IPS DF 6.9 (cell line): Measurements from ENCODE around the gene LTBP1.

Experiments
- DNase-seq: peaks from one replicate; pipeline ENCODE4 v3.0.0-alpha.2; 2013; ENCODE audit warnings: low read depth, low spot score
- H3K27ac ChIP-seq: one replicate; pipeline ENCODE4 v1.5.1; 2013; ENCODE audit warnings: low read length, control low read depth
- H3K27me3 ChIP-seq: 2 replicates; pipeline ENCODE4 v1.6.1; 2013; ENCODE audit warnings: mild to moderate bottlenecking, low read length; ENCODE audit not compliant: control insufficient read depth, insufficient read depth
- H3K36me3 ChIP-seq: 2 replicates; pipeline ENCODE4 v1.6.1; 2013; ENCODE audit warnings: low read length; ENCODE audit not compliant: control insufficient read depth, insufficient read depth
- H3K4me1 ChIP-seq: 2 replicates; pipeline ENCODE4 v1.6.1; 2013; ENCODE audit warnings: low read length; ENCODE audit not compliant: control insufficient read depth, insufficient read depth
- H3K4me3 ChIP-seq: 2 replicates; pipeline ENCODE4 v1.5.1; 2013; ENCODE audit warnings: mild to moderate bottlenecking, low read length
- H3K9me3 ChIP-seq: 2 replicates; pipeline ENCODE4 v1.6.1; 2013; ENCODE audit warnings: low read length, inconsistent platforms; ENCODE audit not compliant: control insufficient read depth, insufficient read depth
- WGBS: extraction: QIAGEN DNeasy Blood & Tissue Kit; methylation state at CpG from one replicate; pipeline ENCODE4 v1.1.7; 2013; ENCODE audit warnings: mixed read lengths, missing lambda C conversion rate; ENCODE audit not compliant: insufficient read length, insufficient coverage; 5-methylcytosine and 5-hydroxymethylcytosine counted together

LTBP1 gene

GRCh38 chr2:33334083-33334482 lies 387.3 kb downstream of the LTBP1 start:
- no peak overlapping the region for H3K4me3 ChIP-seq
- no CpG with 5 or more reads among the region's 4 CpGs for WGBS
- no peak for DNase-seq

GRCh38 chr2:33335516-33335915 lies 388.8 kb downstream of the LTBP1 start:
- Histone ChIP-seq H3K9me3 (no peaks in the 10 kb centered on the region), H3K4me3 (no peak overlapping the region), H3K27ac (no peak overlapping the region), H3K36me3 (no peaks in the 10 kb centered on the region), H3K27me3 (no peaks in the 10 kb centered on the region), H3K4me1 (no peaks in the 10 kb centered on the region)
- WGBS, result no CpG with 5 or more reads among the region's 3 CpGs
- no peak for DNase-seq

More at GRCh38 chr2:33334083-33334482, 387.3 kb downstream of the LTBP1 start:
- Histone ChIP-seq H3K4me1 (no peaks in the 10 kb centered on the region), H3K9me3 (no peaks in the 10 kb centered on the region), H3K27ac (no peak overlapping the region), H3K36me3 (no peaks in the 10 kb centered on the region), H3K27me3 (no peaks in the 10 kb centered on the region)

- no peaks in the 10 kb centered on the region for H3K4me1 ChIP-seq
- no peak overlapping the region for H3K27ac ChIP-seq
- H3K9me3 ChIP-seq, result no peaks in the 10 kb centered on the region
- no peaks in the 10 kb centered on the region for H3K27me3 ChIP-seq
- no peaks in the 10 kb centered on the region for H3K36me3 ChIP-seq
- no CpG with 5 or more reads among the region's 4 CpGs for WGBS
- H3K4me3 ChIP-seq, result no peak overlapping the region
- no peak for DNase-seq
Measured at GRCh38 chr2:33336036-33336625, 389.4 kb downstream of the LTBP1 start.

GRCh38 chr2:33337385-33337960 lies 390.7 kb downstream of the LTBP1 start:
- no peak for DNase-seq
- no CpG with 5 or more reads among the region's 7 CpGs for WGBS
- Histone ChIP-seq H3K9me3 (no peaks in the 10 kb centered on the region), H3K4me1 (no peaks in the 10 kb centered on the region), H3K27me3 (no peaks in the 10 kb centered on the region), H3K36me3 (no peaks in the 10 kb centered on the region), H3K4me3 (no peak overlapping the region), H3K27ac (no peak overlapping the region)

- Histone ChIP-seq H3K27ac (no peak overlapping the region), H3K9me3 (no peaks in the 10 kb centered on the region), H3K4me1 (no peaks in the 10 kb centered on the region), H3K36me3 (no peaks in the 10 kb centered on the region), H3K27me3 (no peaks in the 10 kb centered on the region), H3K4me3 (no peak overlapping the region)
- no CpG with 5 or more reads among the region's 4 CpGs for WGBS
- no peak for DNase-seq
Measured at GRCh38 chr2:33337981-33338380, 391.2 kb downstream of the LTBP1 start.

- no peaks in the 10 kb centered on the region for H3K9me3 ChIP-seq
- no peak overlapping the region for H3K27ac ChIP-seq
- no peaks in the 10 kb centered on the region for H3K4me1 ChIP-seq
- H3K27me3 ChIP-seq, result no peaks in the 10 kb centered on the region
- no CpG with 5 or more reads among the region's 5 CpGs for WGBS
- H3K36me3 ChIP-seq, result no peaks in the 10 kb centered on the region
- no peak for DNase-seq
- no peak overlapping the region for H3K4me3 ChIP-seq
Measured at GRCh38 chr2:33339269-33339668, 392.5 kb downstream of the LTBP1 start.

- no peak for DNase-seq
- WGBS, result no CpG with 5 or more reads among the region's 6 CpGs
- H3K4me3 ChIP-seq, result no peak overlapping the region
- no peaks in the 10 kb centered on the region for H3K9me3 ChIP-seq
- H3K36me3 ChIP-seq, result no peaks in the 10 kb centered on the region
- no peaks in the 10 kb centered on the region for H3K27me3 ChIP-seq
- H3K27ac ChIP-seq, result no peak overlapping the region
- H3K4me1 ChIP-seq, result no peaks in the 10 kb centered on the region
Measured at GRCh38 chr2:33340280-33340679, 393.5 kb downstream of the LTBP1 start.

GRCh38 chr2:33342171-33342570 lies 395.4 kb downstream of the LTBP1 start:
- no peaks in the 10 kb centered on the region for H3K36me3 ChIP-seq
- no peaks in the 10 kb centered on the region for H3K4me1 ChIP-seq
- H3K4me3 ChIP-seq, result no peak overlapping the region
- H3K27me3 ChIP-seq, result no peaks in the 10 kb centered on the region
- WGBS, result no CpG with 5 or more reads among the region's 5 CpGs
- DNase-seq, result no peak
- no peak overlapping the region for H3K27ac ChIP-seq
- H3K9me3 ChIP-seq, result no peaks in the 10 kb centered on the region

- Histone ChIP-seq H3K4me1 (no peaks in the 10 kb centered on the region), H3K27ac (no peak overlapping the region), H3K36me3 (no peaks in the 10 kb centered on the region), H3K4me3 (no peak overlapping the region), H3K9me3 (no peaks in the 10 kb centered on the region), H3K27me3 (no peaks in the 10 kb centered on the region)
- DNase-seq, result no peak
- WGBS, result no CpG with 5 or more reads among the region's 4 CpGs
Measured at GRCh38 chr2:33342705-33343104, 396.0 kb downstream of the LTBP1 start.

GRCh38 chr2:33343387-33343895 lies 396.7 kb downstream of the LTBP1 start:
- Histone ChIP-seq H3K4me3 (no peak overlapping the region), H3K27me3 (no peaks in the 10 kb centered on the region), H3K9me3 (no peaks in the 10 kb centered on the region), H3K27ac (no peak overlapping the region), H3K36me3 (no peaks in the 10 kb centered on the region), H3K4me1 (no peaks in the 10 kb centered on the region)
- DNase-seq, result no peak
- WGBS, result no CpG with 5 or more reads among the region's 3 CpGs

- no peaks in the 10 kb centered on the region for H3K27me3 ChIP-seq
- no peak overlapping the region for H3K27ac ChIP-seq
- no peak overlapping the region for H3K4me3 ChIP-seq
- no peak for DNase-seq
- WGBS, result no CpG with 5 or more reads among the region's 3 CpGs
- H3K36me3 ChIP-seq, result no peaks in the 10 kb centered on the region
- H3K4me1 ChIP-seq, result no peaks in the 10 kb centered on the region
- H3K9me3 ChIP-seq, result no peaks in the 10 kb centered on the region
Measured at GRCh38 chr2:33344230-33344629, 397.5 kb downstream of the LTBP1 start.
